Stimulated activated naive CD8-positive, alpha-beta T cell treated with anti-CD3 and anti-CD28 coated beads, Interleukin-15, amount 100 ng/mL, for 72 hours (primary cell): ENCODE measurements around the gene MTCL3.

Experiments
- ATAC-seq: fragments of 150-1000 bp; cut with Tn5 transposase; 2 replicates; pipeline ENCODE4 v1.10.0; 2021; ENCODE audit warnings: mild to moderate bottlenecking, moderate library complexity
- DNase-seq, 2 donors: peaks; one replicate each; pipeline ENCODE4 v3.0.0; 2021 to 2022
- H3K27ac Mint-ChIP-seq, 2 donors: one replicate each; pipeline ENCODE4 v1.8.0; 2022; ENCODE audit warnings: mild to moderate bottlenecking in 2 of 2, mixed read lengths in 2 of 2, moderate library complexity in 2 of 2
- H3K27me3 Mint-ChIP-seq: one replicate; pipeline ENCODE4 v1.8.0; 2022; ENCODE audit warnings: mixed read lengths
- H3K4me1 Mint-ChIP-seq: one replicate; pipeline ENCODE4 v1.8.0; 2022; ENCODE audit warnings: mild to moderate bottlenecking, mixed read lengths
- H3K4me3 Mint-ChIP-seq, 2 donors: one replicate each; pipeline ENCODE4 v1.8.0; 2022; ENCODE audit warnings: mild to moderate bottlenecking in 2 of 2, mixed read lengths in 2 of 2, moderate library complexity in 1 of 2
- H3K9me3 Mint-ChIP-seq, 2 donors: one replicate each; pipeline ENCODE4 v1.8.0; 2022; ENCODE audit warnings: mixed read lengths in 2 of 2

Gene MTCL3

GRCh38 chr6:127464161-127464880 lies 54.8 kb downstream of the MTCL3 start:
- Mint-ChIP-seq H3K4me1 (peaks cover 9% of the 10 kb centered on the region), H3K27ac (no peak overlapping the region), H3K4me3 (no peak overlapping the region), H3K27me3 (no peaks in the 10 kb centered on the region), H3K9me3 (no peaks in the 10 kb centered on the region)
- DNase-seq (no peak), ATAC-seq (no peak)

- H3K27me3 Mint-ChIP-seq, result no peaks in the 10 kb centered on the region
- DNase-seq (no peak), ATAC-seq (no peak)
- H3K4me1 Mint-ChIP-seq, result peaks cover 9% of the 10 kb centered on the region
- H3K27ac Mint-ChIP-seq, result no peak overlapping the region
- no peaks in the 10 kb centered on the region for H3K9me3 Mint-ChIP-seq
- no peak overlapping the region for H3K4me3 Mint-ChIP-seq
Measured at GRCh38 chr6:127463056-127463455, 56.1 kb downstream of the MTCL3 start.

GRCh38 chr6:127462376-127462775 lies 56.8 kb downstream of the MTCL3 start:
- H3K9me3 Mint-ChIP-seq, result no peaks in the 10 kb centered on the region
- no peak for ATAC-seq
- no peak for DNase-seq
- H3K4me3 Mint-ChIP-seq, result no peak overlapping the region
- H3K4me1 Mint-ChIP-seq, result peaks cover 9% of the 10 kb centered on the region
- no peaks in the 10 kb centered on the region for H3K27me3 Mint-ChIP-seq
- no peak overlapping the region for H3K27ac Mint-ChIP-seq

GRCh38 chr6:127460465-127460864 lies 58.7 kb downstream of the MTCL3 start:
- Mint-ChIP-seq H3K27me3 (peaks cover 8% of the 10 kb centered on the region), H3K4me1 (peaks cover 9% of the 10 kb centered on the region), H3K9me3 (no peaks in the 10 kb centered on the region), H3K27ac (peak overlapping the region; percentile 66 to 83), H3K4me3 (no peak overlapping the region)
- DNase-seq (no peak), ATAC-seq (no peak)

- no peaks in the 10 kb centered on the region for H3K9me3 Mint-ChIP-seq
- no peak within 1 kb of the TSS for H3K4me3 Mint-ChIP-seq
- H3K27me3 Mint-ChIP-seq, result peaks cover 10% of the 10 kb centered on the region
- H3K4me1 Mint-ChIP-seq, result peaks cover 9% of the 10 kb centered on the region
- DNase-seq (no peak), ATAC-seq (no peak)
- H3K27ac Mint-ChIP-seq, result no peak within 1 kb of the TSS
Measured at GRCh38 chr6:127459231-127459641, 59.9 kb downstream of the MTCL3 start, which contains the start of gene KIAA0408. Gene KIAA0408, minus strand, starts transcription at chr6:127459389. Its CDS starts 5,408 bp downstream, at chr6:127453981.

GRCh38 chr6:127458817-127459216 lies 60.3 kb downstream of the MTCL3 start:
- Mint-ChIP-seq H3K4me3 (no peak overlapping the region), H3K9me3 (no peaks in the 10 kb centered on the region), H3K27ac (no peak overlapping the region), H3K27me3 (peaks cover 10% of the 10 kb centered on the region), H3K4me1 (peaks cover 9% of the 10 kb centered on the region)
- no peak for DNase-seq
- ATAC-seq, result no peak

GRCh38 chr6:127458222-127458621 lies 60.9 kb downstream of the MTCL3 start:
- H3K4me3 Mint-ChIP-seq, result no peak overlapping the region
- peaks cover 10% of the 10 kb centered on the region for H3K27me3 Mint-ChIP-seq
- peaks cover 9% of the 10 kb centered on the region for H3K4me1 Mint-ChIP-seq
- ATAC-seq (no peak), DNase-seq (no peak)
- H3K27ac Mint-ChIP-seq, result no peak overlapping the region
- H3K9me3 Mint-ChIP-seq, result no peaks in the 10 kb centered on the region

- Mint-ChIP-seq H3K4me1 (peaks cover 9% of the 10 kb centered on the region), H3K27me3 (peaks cover 10% of the 10 kb centered on the region), H3K4me3 (no peak overlapping the region), H3K27ac (no peak overlapping the region), H3K9me3 (no peaks in the 10 kb centered on the region)
- DNase-seq, result no peak
- ATAC-seq, result no peak
Measured at GRCh38 chr6:127457456-127458064, 61.6 kb downstream of the MTCL3 start.

- no peak for ATAC-seq
- H3K27ac Mint-ChIP-seq, result no peak overlapping the region
- no peak for DNase-seq
- no peak overlapping the region for H3K4me3 Mint-ChIP-seq
- peaks cover 10% of the 10 kb centered on the region for H3K27me3 Mint-ChIP-seq
- peaks cover 9% of the 10 kb centered on the region for H3K4me1 Mint-ChIP-seq
- no peaks in the 10 kb centered on the region for H3K9me3 Mint-ChIP-seq
Measured at GRCh38 chr6:127456465-127456864, 62.7 kb downstream of the MTCL3 start.

- no peak overlapping the region for H3K4me3 Mint-ChIP-seq
- DNase-seq (no peak), ATAC-seq (no peak)
- peaks cover 10% of the 10 kb centered on the region for H3K27me3 Mint-ChIP-seq
- no peaks in the 10 kb centered on the region for H3K4me1 Mint-ChIP-seq
- no peak overlapping the region for H3K27ac Mint-ChIP-seq
- no peaks in the 10 kb centered on the region for H3K9me3 Mint-ChIP-seq
Measured at GRCh38 chr6:127453845-127454619, 65.1 kb downstream of the MTCL3 start.

- no peaks in the 10 kb centered on the region for H3K4me1 Mint-ChIP-seq
- no peak overlapping the region for H3K4me3 Mint-ChIP-seq
- H3K27ac Mint-ChIP-seq, result no peak overlapping the region
- DNase-seq (no peak), ATAC-seq (no peak)
- peaks cover 10% of the 10 kb centered on the region for H3K27me3 Mint-ChIP-seq
- no peaks in the 10 kb centered on the region for H3K9me3 Mint-ChIP-seq
Measured at GRCh38 chr6:127452803-127453202, 66.3 kb downstream of the MTCL3 start.

GRCh38 chr6:127451388-127451787 lies 67.7 kb downstream of the MTCL3 start:
- no peaks in the 10 kb centered on the region for H3K9me3 Mint-ChIP-seq
- DNase-seq, result no peak
- no peak for ATAC-seq
- no peak overlapping the region for H3K4me3 Mint-ChIP-seq
- H3K4me1 Mint-ChIP-seq, result no peaks in the 10 kb centered on the region
- H3K27ac Mint-ChIP-seq, result no peak overlapping the region
- H3K27me3 Mint-ChIP-seq, result peaks cover 10% of the 10 kb centered on the region

- ATAC-seq, result no peak
- no peaks in the 10 kb centered on the region for H3K9me3 Mint-ChIP-seq
- DNase-seq, result no peak
- no peak overlapping the region for H3K27ac Mint-ChIP-seq
- H3K27me3 Mint-ChIP-seq, result peaks cover 12% of the 10 kb centered on the region
- no peak overlapping the region for H3K4me3 Mint-ChIP-seq
- H3K4me1 Mint-ChIP-seq, result no peaks in the 10 kb centered on the region
Measured at GRCh38 chr6:127447780-127448179, 71.4 kb downstream of the MTCL3 start.

GRCh38 chr6:127446356-127446755 lies 72.8 kb downstream of the MTCL3 start:
- H3K4me3 Mint-ChIP-seq, result no peak overlapping the region
- H3K9me3 Mint-ChIP-seq, result no peaks in the 10 kb centered on the region
- peaks cover 12% of the 10 kb centered on the region for H3K27me3 Mint-ChIP-seq
- ATAC-seq, result no peak
- H3K4me1 Mint-ChIP-seq, result no peaks in the 10 kb centered on the region
- DNase-seq, result no peak
- no peak overlapping the region for H3K27ac Mint-ChIP-seq

- no peak overlapping the region for H3K27ac Mint-ChIP-seq
- H3K4me1 Mint-ChIP-seq, result no peaks in the 10 kb centered on the region
Measured at GRCh38 chr6:127441881-127442280, 77.3 kb downstream of the MTCL3 start.

GRCh38 chr6:127439718-127440117 lies 79.4 kb downstream of the MTCL3 start:
- Mint-ChIP-seq H3K27ac (no peak overlapping the region), H3K27me3 (peaks cover 22% of the 10 kb centered on the region), H3K4me1 (no peaks in the 10 kb centered on the region), H3K4me3 (no peak overlapping the region), H3K9me3 (no peaks in the 10 kb centered on the region)
- DNase-seq, result no peak
- ATAC-seq, result no peak

More at GRCh38 chr6:127441881-127442280, 77.3 kb downstream of the MTCL3 start:
- DNase-seq (no peak), ATAC-seq (no peak)
- peaks cover 19% of the 10 kb centered on the region for H3K27me3 Mint-ChIP-seq
- H3K9me3 Mint-ChIP-seq, result no peaks in the 10 kb centered on the region
- H3K4me3 Mint-ChIP-seq, result no peak overlapping the region
